22Rv1 (cell line): ENCODE measurements around the gene OXCT2.

Experiments used
- CTCF ChIP-seq: fragments of 450-650 bp; IDR thresholded peaks from 2 replicates; pipeline ENCODE4 v1.5.1; 2017; ENCODE audit warnings: mild to moderate bottlenecking
- ZFX ChIP-seq: fragments of 450-650 bp; IDR thresholded peaks from 2 replicates; pipeline ENCODE4 v1.6.1; 2017; ENCODE audit warnings: antibody characterized with exemption, borderline replicate concordance

- TF ChIP-seq CTCF = no peak
- TF ChIP-seq ZFX = no peak
These were observed 32.4 kb downstream of the OXCT2 start, which contains the start of gene PPIE for GRCh38 chr1:39738622-39739366.
